HL-60/S4 treated with phorbol 12-myristate 13-acetate at 8.2 ng/mL for 4 days and 3 days (cell line): ENCODE data around the gene CTBP2.

Experiments used
- in situ Hi-C: fragments of 300-500 bp; cut with MboI; formaldehyde crosslinking; loops from 2 replicates; pipeline ENCODE4 v1.15.0; 2022; ENCODE audit warnings: low sequenced_read_pairs

CTBP2 gene

GRCh38 chr10:125129076-125129458 is 31.3 kb downstream of the CTBP2 start:
- in situ Hi-C loops: no loop called here

GRCh38 chr10:125128397-125129075 is 31.8 kb downstream of the CTBP2 start:
- in situ Hi-C loops: no loop called here

DNA sequence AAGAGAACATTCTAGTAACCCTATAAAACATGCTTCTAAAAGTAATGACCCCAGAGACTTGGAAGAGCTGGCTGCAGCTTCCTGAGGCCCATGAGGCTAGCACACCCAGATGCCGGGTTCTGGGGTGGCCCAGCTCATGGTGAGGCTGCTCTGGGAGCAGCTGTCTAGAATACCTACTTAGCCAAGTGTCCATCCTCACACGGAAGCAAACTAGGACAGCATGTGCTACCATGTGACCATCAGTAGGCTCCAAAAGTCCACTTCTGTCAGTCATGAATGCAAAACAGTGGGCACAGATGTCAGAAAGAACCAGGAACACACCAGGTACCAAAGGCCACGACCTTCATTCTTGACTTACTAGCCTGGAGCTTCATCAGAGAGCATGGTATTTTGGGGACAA is 32.4 kb downstream of the CTBP2 start:
- in situ Hi-C loops: no loop called here

DNA sequence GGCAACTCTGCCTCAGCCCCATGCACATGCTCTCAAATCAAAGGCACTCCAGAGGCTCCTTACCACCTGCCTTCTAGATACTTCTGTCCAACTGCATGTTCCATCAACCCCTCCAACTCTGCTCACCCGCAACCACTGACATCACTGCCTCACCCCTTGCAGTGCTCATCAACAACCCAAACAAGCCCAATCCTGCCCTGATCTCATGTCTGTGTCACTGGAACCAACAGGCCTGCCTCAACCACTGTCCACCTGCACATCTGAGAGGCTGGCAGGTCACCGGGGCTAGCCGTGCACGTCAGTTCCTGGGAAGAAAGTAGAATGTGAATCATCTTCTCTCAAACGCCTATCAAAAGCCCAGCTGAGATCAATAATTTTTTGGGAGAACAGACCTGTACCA is 33.3 kb downstream of the CTBP2 start:
- in situ Hi-C loops: no loop called here

DNA sequence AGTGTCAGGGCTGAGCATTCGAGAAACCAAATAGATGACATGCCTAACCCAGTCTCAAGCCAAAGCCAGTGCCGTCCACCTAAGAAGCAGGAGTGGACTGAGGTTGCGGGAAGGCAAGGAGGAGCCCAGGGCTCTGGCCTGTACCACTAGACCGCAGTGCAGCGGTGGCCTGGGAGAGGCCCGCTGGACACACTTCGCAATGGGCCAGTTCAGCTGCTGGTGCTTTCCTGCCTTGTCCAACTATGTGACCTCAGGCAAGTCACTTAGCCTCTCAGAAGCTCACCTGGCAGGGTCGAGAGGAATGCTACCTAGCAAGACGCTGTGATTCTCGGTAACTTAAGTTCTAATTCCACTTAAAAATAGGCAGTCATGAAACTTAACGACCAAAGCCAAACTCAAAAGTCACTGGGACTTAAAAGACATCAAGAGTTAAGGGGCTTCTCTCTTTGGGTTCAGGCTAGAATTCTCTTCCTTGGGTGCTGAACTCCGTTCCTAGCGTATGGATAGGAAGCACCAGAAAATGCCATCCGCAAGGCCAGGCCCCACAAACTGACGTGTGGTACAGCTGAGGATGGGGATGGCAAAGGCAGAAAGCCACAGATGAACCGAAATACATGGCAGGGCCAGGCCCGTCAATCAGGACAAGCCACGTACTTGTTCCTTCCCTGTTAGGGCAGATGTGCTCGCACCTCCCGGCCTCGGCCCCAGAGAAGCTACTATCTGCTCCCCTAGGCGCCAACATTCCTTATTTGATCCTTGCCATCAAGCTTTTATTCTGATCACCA is 34.2 kb downstream of the CTBP2 start:
- in situ Hi-C loops: no loop called here

DNA sequence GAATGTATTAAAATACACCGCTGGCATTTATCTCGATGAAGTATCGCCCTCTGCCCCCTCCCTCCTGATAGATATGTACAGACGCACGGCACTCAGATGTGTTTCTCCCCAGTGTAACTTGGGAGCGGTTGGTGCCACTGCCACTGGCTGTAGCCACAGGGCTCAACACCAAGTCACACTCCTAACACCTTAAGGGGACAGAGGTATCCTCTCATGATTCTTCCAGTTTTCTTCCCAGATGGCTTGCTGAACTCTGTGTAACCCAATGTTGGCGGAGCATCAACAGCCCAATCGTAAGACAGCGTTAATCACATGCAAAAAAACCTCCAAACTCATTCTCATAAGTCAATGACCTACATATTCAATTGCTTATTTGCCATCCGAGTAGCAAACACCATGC is 35.5 kb downstream of the CTBP2 start:
- in situ Hi-C loops: no loop called here

DNA sequence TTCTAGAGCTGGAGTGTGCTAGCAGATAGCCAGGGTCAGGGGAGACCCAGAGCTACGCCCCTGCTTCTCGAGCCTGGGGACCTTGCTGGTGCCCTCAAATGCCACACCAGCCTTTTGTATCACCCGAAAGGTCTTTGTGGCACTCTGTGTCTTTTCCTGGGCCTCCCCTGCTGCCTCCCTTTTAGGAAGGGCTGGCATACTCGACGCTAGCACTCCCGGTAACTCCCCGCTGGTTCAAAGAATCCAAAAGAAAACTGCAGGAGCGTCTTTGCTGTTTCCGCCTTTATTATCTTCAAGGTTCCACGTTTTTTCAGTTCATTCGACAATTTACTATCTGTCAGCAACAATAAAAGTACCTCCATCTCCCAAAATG is 36.3 kb downstream of the CTBP2 start:
- in situ Hi-C loops: no loop called here

- in situ Hi-C loops: no loop called here
Observed at GRCh38 chr10:125123476-125124114, 36.8 kb downstream of the CTBP2 start.

- in situ Hi-C loops: no loop called here
Observed at GRCh38 chr10:125122566-125122965, 37.8 kb downstream of the CTBP2 start.

GRCh38 chr10:125121003-125121402 is 39.4 kb downstream of the CTBP2 start:
- in situ Hi-C loops: no loop called here

GRCh38 chr10:125120053-125120710 is 40.2 kb downstream of the CTBP2 start:
- in situ Hi-C loops: no loop called here

- in situ Hi-C loops: no loop called here
Observed at GRCh38 chr10:125118701-125119100, 41.7 kb downstream of the CTBP2 start.

GRCh38 chr10:125118011-125118611 is 42.3 kb downstream of the CTBP2 start:
- in situ Hi-C loops: no loop called here

GRCh38 chr10:125116652-125117310 is 43.6 kb downstream of the CTBP2 start:
- in situ Hi-C loops: no loop called here

GRCh38 chr10:125116041-125116649 is 44.2 kb downstream of the CTBP2 start:
- in situ Hi-C loops: no loop called here

DNA sequence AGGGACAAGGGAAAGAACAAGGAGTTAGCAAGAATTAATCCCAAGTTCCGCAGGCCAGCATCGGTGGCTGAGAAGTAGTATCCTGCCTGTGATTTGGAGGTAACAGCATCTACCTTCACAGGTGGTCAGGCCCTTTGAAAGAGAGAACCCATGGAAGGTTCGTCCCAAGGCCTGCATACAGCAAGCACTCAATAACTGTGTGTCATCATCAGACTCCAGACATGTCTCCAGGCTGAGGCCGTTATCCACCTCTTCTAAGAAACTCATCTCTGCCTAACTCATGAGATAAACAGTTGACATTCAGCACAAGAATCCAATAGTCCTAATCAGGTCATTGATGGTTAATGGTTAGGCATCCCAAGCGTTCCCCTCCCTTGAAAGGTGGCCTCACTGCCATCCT is 45.0 kb downstream of the CTBP2 start:
- in situ Hi-C loops: no loop called here

GRCh38 chr10:125114761-125115391 is 45.5 kb downstream of the CTBP2 start:
- in situ Hi-C loops: no loop called here

DNA sequence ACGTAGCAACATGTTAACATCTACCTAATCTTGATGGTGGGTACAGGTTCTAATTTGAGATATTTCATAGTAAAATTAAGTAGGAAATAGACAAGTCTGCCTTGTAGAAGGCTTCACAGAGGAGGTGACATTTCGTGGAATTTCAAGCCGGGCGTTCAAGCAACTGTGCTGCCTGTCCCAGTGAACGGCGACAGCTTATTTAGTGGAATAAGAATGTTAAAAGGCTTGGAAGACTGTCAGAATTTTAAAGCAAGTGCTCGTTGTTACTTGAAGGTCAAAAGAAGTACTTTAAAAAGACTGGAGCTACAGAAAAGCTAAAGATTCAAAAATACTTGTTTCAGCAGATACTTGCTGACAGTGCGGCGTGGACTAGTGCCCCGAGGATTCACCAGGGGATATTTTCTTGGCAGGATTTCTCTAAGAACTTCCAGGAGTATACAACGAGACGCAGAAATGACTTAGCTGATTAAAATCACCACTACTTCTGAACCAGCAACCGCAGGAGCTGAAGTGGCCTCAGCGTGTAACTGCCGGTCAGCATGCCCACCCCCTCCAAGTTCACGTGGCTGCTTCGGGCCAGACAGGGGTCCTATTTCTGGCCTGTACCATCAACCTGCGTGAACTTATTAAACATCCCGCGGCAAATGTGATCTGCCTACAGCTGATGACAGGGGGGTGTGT is 46.5 kb downstream of the CTBP2 start:
- in situ Hi-C loops: no loop called here
